OCI-LY3 (cell line): ENCODE results near the gene NOC4L.

Experiments used
- H2AFZ ChIP-seq: fragments of 200-600, 300-600 bp; shearing (Covaris generic); 2 replicates; pipeline ENCODE4 v1.6.0; 2014; ENCODE audit warnings: antibody characterized with exemption, low read depth, low read length
- H3K27ac ChIP-seq: fragments of 200-600, 300-600 bp; sonication (generic); 2 replicates; pipeline ENCODE4 v1.5.1; 2014; ENCODE audit warnings: mild to moderate bottlenecking, low read length, moderate library complexity, mixed read lengths
- H3K27me3 ChIP-seq: fragments of 200-600, 300-600 bp; sonication (generic); 2 replicates; pipeline ENCODE4 v1.6.1; 2014; ENCODE audit warnings: low read depth, low read length, mixed read lengths
- H3K36me3 ChIP-seq: fragments of 200-600, 300-600 bp; sonication (generic); replicated peaks from 2 replicates; pipeline ENCODE3; 2014; ENCODE audit warnings: low read depth, low read length, mixed read lengths
- H3K4me1 ChIP-seq: fragments of 300-600, 200-600 bp; sonication (generic); 2 replicates; pipeline ENCODE4 v1.6.1; 2014; ENCODE audit warnings: low read length, mixed read lengths
- H3K4me2 ChIP-seq: fragments of 200-600, 300-600 bp; sonication (generic); 2 replicates; pipeline ENCODE4 v1.6.1; 2014; ENCODE audit warnings: low read length, mixed read lengths
- H3K4me3 ChIP-seq: fragments of 300-600, 200-600 bp; sonication (generic); 2 replicates; pipeline ENCODE4 v1.5.1; 2014; ENCODE audit warnings: antibody characterized with exemption, mild to moderate bottlenecking, low read length, moderate library complexity
- H3K79me2 ChIP-seq: fragments of 300-600, 200-600 bp; shearing (Covaris generic); 2 replicates; pipeline ENCODE4 v1.6.1; 2014; ENCODE audit warnings: mild to moderate bottlenecking, low read length, mixed read lengths
- H3K9ac ChIP-seq: fragments of 300-600, 200-600 bp; shearing (Covaris generic); 2 replicates; pipeline ENCODE4 v1.6.0; 2014; ENCODE audit warnings: mild to moderate bottlenecking, low read length, moderate library complexity
- H3K9me3 ChIP-seq: fragments of 200-600, 300-600 bp; shearing (Covaris generic); 2 replicates; pipeline ENCODE4 v1.6.1; 2014; ENCODE audit warnings: low read length, mixed read lengths; ENCODE audit not compliant: insufficient read depth
- H4K20me1 ChIP-seq: fragments of 200-600, 300-600 bp; sonication (generic); 2 replicates; pipeline ENCODE4 v1.6.1; 2016; ENCODE audit warnings: low read length, mixed read lengths; ENCODE audit not compliant: insufficient read depth
- EZH2phosphoT487 ChIP-seq: fragments of 200-600 bp; shearing (Covaris generic); IDR thresholded peaks from 2 replicates; pipeline ENCODE4 v1.6.1; 2018; ENCODE audit warnings: antibody characterized with exemption, mixed run types, low read depth
- TF ChIP-seq, protein P1 (sequence below): fragments of 200-600, 300-600 bp; sonication (generic); IDR thresholded peaks from 2 replicates; pipeline ENCODE4 v1.5.1; 2014; ENCODE audit warnings: antibody characterized with exemption, low read length, low read depth

NOC4L gene

DNA sequence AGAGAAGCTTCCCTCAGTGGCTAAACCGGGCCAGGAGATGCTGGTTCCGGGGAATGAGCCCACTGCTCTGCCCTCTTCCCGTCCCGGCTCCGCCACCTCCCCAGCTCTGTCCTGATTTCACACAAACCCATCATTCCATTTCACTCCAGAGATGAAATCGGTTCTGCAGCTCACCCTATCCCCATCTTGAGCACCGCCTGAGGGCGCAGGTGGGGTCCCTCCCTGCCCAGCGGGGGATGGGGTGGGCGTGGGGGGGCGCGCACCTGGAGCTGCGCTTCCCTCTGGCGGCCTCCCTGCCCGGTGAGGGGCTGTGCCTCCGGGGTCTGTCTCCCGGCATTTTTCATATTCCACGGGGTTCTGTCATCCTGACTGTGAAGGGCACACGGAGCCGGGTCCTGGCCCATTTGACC is 44.7 kb downstream of the NOC4L start:
- no peaks in the 10 kb centered on the region for H3K27me3 ChIP-seq
- peak overlapping the region; percentile 65 for H3K4me2 ChIP-seq
- no peaks in the 10 kb centered on the region for H4K20me1 ChIP-seq
- H2AFZ ChIP-seq = no peak overlapping the region
- H3K27ac ChIP-seq = no peak overlapping the region
- H3K4me3 ChIP-seq = peak overlapping the region; percentile 71
- no peaks in the 10 kb centered on the region for H3K79me2 ChIP-seq
- H3K4me1 ChIP-seq = no peaks in the 10 kb centered on the region
- H3K9me3 ChIP-seq = no peaks in the 10 kb centered on the region
- no peaks in the 10 kb centered on the region for H3K36me3 ChIP-seq
- no peak for TF ChIP-seq EZH2phosphoT487
- TF ChIP-seq, protein P1, sequence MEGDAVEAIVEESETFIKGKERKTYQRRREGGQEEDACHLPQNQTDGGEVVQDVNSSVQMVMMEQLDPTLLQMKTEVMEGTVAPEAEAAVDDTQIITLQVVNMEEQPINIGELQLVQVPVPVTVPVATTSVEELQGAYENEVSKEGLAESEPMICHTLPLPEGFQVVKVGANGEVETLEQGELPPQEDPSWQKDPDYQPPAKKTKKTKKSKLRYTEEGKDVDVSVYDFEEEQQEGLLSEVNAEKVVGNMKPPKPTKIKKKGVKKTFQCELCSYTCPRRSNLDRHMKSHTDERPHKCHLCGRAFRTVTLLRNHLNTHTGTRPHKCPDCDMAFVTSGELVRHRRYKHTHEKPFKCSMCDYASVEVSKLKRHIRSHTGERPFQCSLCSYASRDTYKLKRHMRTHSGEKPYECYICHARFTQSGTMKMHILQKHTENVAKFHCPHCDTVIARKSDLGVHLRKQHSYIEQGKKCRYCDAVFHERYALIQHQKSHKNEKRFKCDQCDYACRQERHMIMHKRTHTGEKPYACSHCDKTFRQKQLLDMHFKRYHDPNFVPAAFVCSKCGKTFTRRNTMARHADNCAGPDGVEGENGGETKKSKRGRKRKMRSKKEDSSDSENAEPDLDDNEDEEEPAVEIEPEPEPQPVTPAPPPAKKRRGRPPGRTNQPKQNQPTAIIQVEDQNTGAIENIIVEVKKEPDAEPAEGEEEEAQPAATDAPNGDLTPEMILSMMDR = no peak
- no peak overlapping the region for H3K9ac ChIP-seq

DNA sequence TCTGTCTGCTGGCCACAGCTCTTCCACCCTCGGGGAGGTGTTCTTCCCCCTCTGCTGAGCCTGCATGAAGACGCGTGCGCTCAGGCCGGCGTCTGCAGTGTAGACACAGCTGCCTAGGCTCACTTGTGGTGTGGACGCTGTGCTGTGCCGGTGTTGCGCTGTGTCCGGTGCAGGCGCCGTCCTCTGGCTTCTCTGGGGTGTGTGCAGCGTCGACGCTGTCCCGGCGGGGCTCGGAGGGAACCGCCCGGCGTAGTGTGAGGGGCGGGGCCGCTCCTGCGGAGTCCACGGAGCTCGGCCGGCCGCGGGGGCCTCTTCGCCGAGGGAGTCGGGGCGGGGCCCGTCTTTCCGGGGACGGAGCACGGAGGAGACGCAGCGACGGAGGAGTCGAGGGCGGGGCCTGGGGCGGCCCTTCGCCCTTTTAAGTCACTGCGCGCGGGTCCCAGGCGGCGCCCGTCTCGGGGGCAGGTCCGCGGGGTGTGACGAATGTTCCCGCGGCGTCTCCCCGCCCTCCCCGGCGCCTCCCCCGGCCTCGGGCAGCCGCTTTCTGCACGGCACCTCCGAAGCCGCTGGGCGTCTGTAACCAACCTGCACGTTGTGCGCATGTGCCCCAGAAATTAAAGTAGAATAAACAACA is 45.2 kb downstream of the NOC4L start:
- H3K27me3 ChIP-seq = no peaks in the 10 kb centered on the region

DNA sequence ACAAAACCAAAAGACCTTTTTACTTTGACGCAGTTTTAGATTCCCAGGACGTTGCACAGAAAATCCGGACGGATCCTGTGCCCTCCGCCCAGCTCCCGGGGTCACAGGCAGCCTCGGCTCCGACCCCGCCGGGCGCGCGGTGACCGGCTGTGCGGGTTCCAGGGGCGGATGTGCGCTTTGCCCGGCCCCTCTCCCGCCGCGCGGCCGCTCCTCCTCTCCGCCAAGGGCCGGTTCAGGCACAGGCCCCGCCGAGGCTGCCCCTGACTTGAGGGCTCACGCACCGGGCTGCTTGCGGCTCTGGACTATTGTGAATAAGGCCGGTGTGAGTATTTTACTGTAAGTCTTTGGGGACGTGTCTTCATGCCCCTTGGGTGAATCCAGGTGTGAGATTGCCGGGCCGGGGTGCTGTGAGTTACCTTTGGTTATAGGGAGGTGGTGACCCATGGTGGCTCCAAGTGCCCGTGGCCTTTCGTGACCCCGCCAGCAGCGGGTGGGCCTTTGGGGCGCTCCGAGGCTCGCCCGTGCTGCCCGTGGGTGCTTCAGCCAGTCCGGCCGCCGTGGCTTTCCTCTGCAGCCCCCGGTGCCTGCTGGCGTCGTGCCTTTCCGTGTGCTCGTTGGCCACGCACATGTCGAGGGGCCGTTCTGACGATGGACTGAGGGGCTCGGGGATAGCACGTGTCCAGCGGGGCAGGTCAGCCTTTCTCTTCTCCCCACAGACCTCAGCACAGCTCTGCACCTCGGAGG is 45.9 kb downstream of the NOC4L start:
- Histone ChIP-seq H4K20me1 (no peaks in the 10 kb centered on the region), H3K79me2 (no peaks in the 10 kb centered on the region), H3K9me3 (no peaks in the 10 kb centered on the region), H3K27ac (no peak overlapping the region), H3K4me1 (no peaks in the 10 kb centered on the region), H3K4me3 (peak overlapping the region; percentile 71), H3K27me3 (no peaks in the 10 kb centered on the region), H2AFZ (peak overlapping the region; percentile 46), H3K36me3 (no peaks in the 10 kb centered on the region), H3K9ac (peak overlapping the region; percentile 10; the same call in 1 of the 2 replicates), H3K4me2 (peak overlapping the region; percentile 65)
- TF ChIP-seq EZH2phosphoT487 = no peak
- TF ChIP-seq, protein P1 = no peak

More for the DNA sequence above, 45.2 kb downstream of the NOC4L start:
- no peaks in the 10 kb centered on the region for H3K9me3 ChIP-seq
- H3K9ac ChIP-seq = peak overlapping the region; percentile 10; the same call in 1 of the 2 replicates
- H3K4me3 ChIP-seq = peak overlapping the region; percentile 71
- H2AFZ ChIP-seq = peak overlapping the region; percentile 46
- no peaks in the 10 kb centered on the region for H3K4me1 ChIP-seq
- H4K20me1 ChIP-seq = no peaks in the 10 kb centered on the region
- no peaks in the 10 kb centered on the region for H3K36me3 ChIP-seq
- H3K4me2 ChIP-seq = peak overlapping the region; percentile 65
- TF ChIP-seq, protein P1 = no peak
- TF ChIP-seq EZH2phosphoT487 = no peak
- H3K79me2 ChIP-seq = no peaks in the 10 kb centered on the region
- no peak overlapping the region for H3K27ac ChIP-seq

DNA sequence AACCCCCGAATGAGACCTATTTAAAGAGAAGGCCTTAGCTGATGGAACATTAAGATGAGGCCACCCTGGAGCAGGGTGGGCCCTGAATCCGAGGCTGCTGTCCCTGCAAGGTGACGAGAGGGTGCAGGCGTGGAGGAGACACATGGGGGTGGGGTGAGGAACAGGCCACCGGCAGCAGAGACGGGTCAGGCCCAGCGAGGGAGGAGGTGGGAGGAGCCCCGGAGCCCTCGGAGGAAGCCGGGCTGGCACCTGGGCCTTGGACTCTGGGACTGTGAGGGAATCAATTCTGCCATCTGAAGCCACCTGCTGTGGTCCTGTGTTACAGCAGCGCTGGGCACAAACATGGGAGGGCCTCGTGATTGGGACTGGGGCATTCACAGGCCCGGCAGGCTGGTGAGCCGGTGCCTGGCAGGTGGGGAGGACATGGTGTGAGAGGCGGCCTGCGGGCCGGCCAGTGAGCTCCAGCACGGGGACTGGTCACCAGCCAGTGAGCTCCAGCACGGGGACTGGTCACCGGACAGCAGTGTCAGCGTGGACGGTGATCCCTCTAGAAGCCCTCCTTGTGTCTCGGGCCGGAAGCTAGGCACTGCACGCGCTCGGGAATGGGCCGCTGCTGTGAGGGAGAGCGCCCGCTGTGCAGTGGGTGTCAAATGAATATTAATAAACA is 46.7 kb downstream of the NOC4L start:
- Histone ChIP-seq H3K27me3 (no peaks in the 10 kb centered on the region), H3K4me3 (no peak overlapping the region)
- TF ChIP-seq, protein P1 = no peak
- no peak for TF ChIP-seq EZH2phosphoT487

More for the DNA sequence above, 46.7 kb downstream of the NOC4L start:
- no peaks in the 10 kb centered on the region for H3K36me3 ChIP-seq
- no peak overlapping the region for H2AFZ ChIP-seq
- no peak overlapping the region for H3K27ac ChIP-seq
- no peaks in the 10 kb centered on the region for H3K4me1 ChIP-seq
- H3K79me2 ChIP-seq = no peaks in the 10 kb centered on the region
- no peaks in the 10 kb centered on the region for H3K9me3 ChIP-seq
- H4K20me1 ChIP-seq = no peaks in the 10 kb centered on the region
- no peak overlapping the region for H3K4me2 ChIP-seq
- H3K9ac ChIP-seq = no peak overlapping the region
